WERI-Rb-1 (cell line): ENCODE measurements around the gene ROCK2.
"Not testable (repeated sequence)": the region's sequence is repeated elsewhere in the genome, so short reads cannot be mapped to it uniquely, and the experiment has no call there.

Experiments used
- DNase-seq: peaks from one replicate; pipeline ENCODE4 v3.0.0-alpha.2; 2020
- H3K27ac ChIP-seq: fragments of 250-450 bp; sonication (Bioruptor Pico); 2 replicates; pipeline ENCODE4 v1.5.1; 2020; ENCODE audit warnings: mild to moderate bottlenecking, moderate library complexity
- H3K27me3 ChIP-seq: fragments of 250-450 bp; sonication (Bioruptor Pico); 2 replicates; pipeline ENCODE4 v1.5.1; 2021; ENCODE audit warnings: mild to moderate bottlenecking, low read depth, moderate library complexity; ENCODE audit not compliant: insufficient read depth, severe bottlenecking
- H3K36me3 ChIP-seq: fragments of 250-450 bp; sonication (Bioruptor Pico); 2 replicates; pipeline ENCODE4 v1.5.1; 2020; ENCODE audit warnings: mild to moderate bottlenecking, moderate library complexity
- H3K4me3 ChIP-seq: 2 replicates; pipeline ENCODE4 v1.5.1; 2011; ENCODE audit warnings: low read depth, mild to moderate bottlenecking, control low read depth, low read length
- H3K9me3 ChIP-seq: fragments of 250-450 bp; sonication (Bioruptor Pico); 2 replicates; pipeline ENCODE4 v1.5.1; 2021; ENCODE audit warnings: mild to moderate bottlenecking, moderate library complexity; ENCODE audit not compliant: severe bottlenecking
- CTCF ChIP-seq: IDR thresholded peaks from 2 replicates; pipeline ENCODE4 v1.5.1; 2011; ENCODE audit warnings: low read depth, mild to moderate bottlenecking, control low read depth, inconsistent platforms, low read length

The ROCK2 gene

DNA sequence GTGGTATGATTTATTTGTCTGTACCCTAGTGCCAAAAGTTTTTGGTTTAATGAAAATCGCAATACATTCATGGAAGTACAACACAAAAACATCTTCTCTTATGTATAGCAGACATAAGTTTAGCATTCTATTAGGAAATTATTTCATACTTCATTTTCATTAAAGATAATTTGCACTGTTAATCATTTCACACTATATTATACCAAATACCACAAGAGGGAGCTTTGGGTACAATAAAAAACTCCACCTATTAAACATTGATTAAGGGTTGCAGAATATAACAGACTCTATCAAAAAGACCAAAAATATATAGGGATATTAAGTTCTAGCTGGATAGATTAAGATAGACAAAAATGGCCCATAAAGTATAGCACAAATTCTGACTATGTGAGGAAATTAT lies 110.1 kb downstream of the ROCK2 start:
- Histone ChIP-seq H3K27ac (no peak overlapping the region), H3K4me3 (no peak overlapping the region)
- DNase-seq, result no peak

GRCh38 chr2:11231193-11231592 lies 113.2 kb downstream of the ROCK2 start:
- DNase-seq, H3K4me3 ChIP-seq, H3K36me3 ChIP-seq, H3K27ac ChIP-seq, H3K27me3 ChIP-seq, H3K9me3 ChIP-seq: not testable (repeated sequence)

More for the DNA sequence above, 110.1 kb downstream of the ROCK2 start:
- H3K9me3 ChIP-seq, result no peaks in the 10 kb centered on the region
- no peaks in the 10 kb centered on the region for H3K36me3 ChIP-seq
- H3K27me3 ChIP-seq, result no peaks in the 10 kb centered on the region
- no peak for TF ChIP-seq CTCF

DNA sequence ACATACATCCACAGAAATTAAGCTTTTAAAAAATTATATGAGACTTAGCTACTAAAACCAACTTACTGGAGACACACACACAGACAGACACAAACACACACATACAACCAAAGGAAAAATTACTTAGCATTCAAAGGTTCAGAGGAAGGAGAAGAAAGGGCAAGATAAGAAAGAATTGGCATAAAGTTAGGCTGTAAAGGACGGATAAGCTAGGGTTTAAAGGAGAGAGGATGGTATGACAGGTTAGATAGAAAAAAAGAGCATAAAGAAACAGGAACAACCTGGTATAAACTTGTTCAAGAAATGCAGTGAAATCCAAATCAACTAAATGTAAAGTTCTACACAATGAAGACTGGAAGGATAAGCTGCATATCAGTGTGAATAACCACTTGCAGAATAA lies 115.7 kb downstream of the ROCK2 start:
- Histone ChIP-seq H3K9me3 (no peaks in the 10 kb centered on the region), H3K36me3 (peaks cover 19% of the 10 kb centered on the region), H3K4me3 (no peak overlapping the region), H3K27me3 (no peaks in the 10 kb centered on the region), H3K27ac (no peak overlapping the region)
- DNase-seq, result no peak
- TF ChIP-seq CTCF, result no peak

- no peak for TF ChIP-seq CTCF
- DNase-seq, result no peak
- Histone ChIP-seq H3K36me3 (peaks cover 26% of the 10 kb centered on the region), H3K4me3 (no peak overlapping the region), H3K27ac (no peak overlapping the region), H3K9me3 (no peaks in the 10 kb centered on the region), H3K27me3 (no peaks in the 10 kb centered on the region)
Observed at GRCh38 chr2:11227595-11227994, 116.8 kb downstream of the ROCK2 start.

DNA sequence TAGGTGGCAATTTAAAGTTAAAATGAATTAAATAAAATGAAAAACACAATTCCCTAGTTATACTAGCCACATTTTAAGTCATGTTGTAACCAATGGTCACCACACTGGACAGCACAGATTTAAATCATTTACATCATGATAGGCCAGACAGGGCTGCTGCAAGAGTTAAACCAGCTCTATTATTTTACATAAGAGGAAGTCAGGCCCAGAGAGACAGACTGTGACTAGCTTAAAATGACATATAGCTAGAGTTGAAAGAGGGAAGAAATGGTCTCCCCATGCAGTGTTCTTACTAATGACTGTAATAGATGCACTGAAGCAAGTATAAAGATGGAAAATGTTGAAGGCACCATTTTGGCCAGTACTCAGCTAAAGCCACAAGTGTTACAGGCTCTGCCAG lies 119.5 kb downstream of the ROCK2 start:
- no peak overlapping the region for H3K4me3 ChIP-seq
- H3K27ac ChIP-seq, result no peak overlapping the region
- TF ChIP-seq CTCF, result no peak
- no peaks in the 10 kb centered on the region for H3K27me3 ChIP-seq
- H3K9me3 ChIP-seq, result no peaks in the 10 kb centered on the region
- peaks cover 48% of the 10 kb centered on the region for H3K36me3 ChIP-seq
- no peak for DNase-seq

GRCh38 chr2:11222845-11223244 lies 121.6 kb downstream of the ROCK2 start:
- no peak for TF ChIP-seq CTCF
- Histone ChIP-seq H3K27me3 (no peaks in the 10 kb centered on the region), H3K27ac (no peak overlapping the region), H3K9me3 (no peaks in the 10 kb centered on the region), H3K36me3 (peaks cover 61% of the 10 kb centered on the region), H3K4me3 (no peak overlapping the region)
- DNase-seq, result no peak

GRCh38 chr2:11220445-11220844 lies 124.0 kb downstream of the ROCK2 start:
- no peak for DNase-seq
- no peak for TF ChIP-seq CTCF
- no peak overlapping the region for H3K27ac ChIP-seq
- H3K36me3 ChIP-seq, result peaks cover 67% of the 10 kb centered on the region
- no peaks in the 10 kb centered on the region for H3K27me3 ChIP-seq
- H3K4me3 ChIP-seq, result no peak overlapping the region
- no peaks in the 10 kb centered on the region for H3K9me3 ChIP-seq
